ENCODE results near the gene PLCG1.
A peak's percentile ranks its signal among the peaks of the same experiment; 100 is the strongest.

PLCG1 gene

GRCh38 chr20:41143354-41143753 lies 6.0 kb downstream of the PLCG1 start:
- no peak for DNase-seq

- DNase-seq, result no peak
These were observed 8.0 kb downstream of the PLCG1 start for GRCh38 chr20:41145317-41145716.

- DNase-seq, result no peak
These were observed 8.7 kb downstream of the PLCG1 start for GRCh38 chr20:41145821-41146620.

- DNase-seq, result no peak
These were observed 10.4 kb downstream of the PLCG1 start for GRCh38 chr20:41147767-41148191.

GRCh38 chr20:41148942-41149341 lies 11.6 kb downstream of the PLCG1 start:
- no peak for DNase-seq

GRCh38 chr20:41150664-41151063 lies 13.3 kb downstream of the PLCG1 start:
- peak; percentile 47 for DNase-seq

GRCh38 chr20:41151134-41151869 lies 14.0 kb downstream of the PLCG1 start:
- DNase-seq, result no peak

- DNase-seq, result no peak
These were observed 14.9 kb downstream of the PLCG1 start for GRCh38 chr20:41152108-41152757.

GRCh38 chr20:41154436-41155176 lies 17.3 kb downstream of the PLCG1 start:
- DNase-seq, result no peak

- no peak for DNase-seq
These were observed 17.9 kb downstream of the PLCG1 start for GRCh38 chr20:41155261-41155660.

GRCh38 chr20:41158082-41158625 lies 20.8 kb downstream of the PLCG1 start:
- no peak for DNase-seq

- DNase-seq, result no peak
These were observed 22.2 kb downstream of the PLCG1 start for GRCh38 chr20:41159547-41159946.

- DNase-seq, result no peak
These were observed 23.3 kb downstream of the PLCG1 start for GRCh38 chr20:41160686-41161085.

GRCh38 chr20:41161886-41162285 lies 24.5 kb downstream of the PLCG1 start:
- no peak for DNase-seq

- no peak for DNase-seq
These were observed 25.1 kb downstream of the PLCG1 start for GRCh38 chr20:41162396-41162795.

GRCh38 chr20:41163821-41164220 lies 26.5 kb downstream of the PLCG1 start:
- DNase-seq, result no peak

- no peak for DNase-seq
These were observed 27.9 kb downstream of the PLCG1 start for GRCh38 chr20:41165001-41165882.

- DNase-seq, result no peak
These were observed 29.1 kb downstream of the PLCG1 start for GRCh38 chr20:41166201-41167117.

- no peak for DNase-seq
These were observed 29.8 kb downstream of the PLCG1 start for GRCh38 chr20:41167118-41167470.

GRCh38 chr20:41167481-41168253 lies 30.3 kb downstream of the PLCG1 start:
- no peak for DNase-seq
